Mesenchymal stem cell (in vitro differentiated cells and primary cell): Measurements from ENCODE around the gene KCNQ5.
A peak's percentile ranks its signal among the peaks of the same experiment; 100 is the strongest.

Experiments used
- DNase-seq: peaks from one replicate; pipeline ENCODE4 v3.0.0-alpha.2; 2013
- H2AFZ ChIP-seq: one replicate; pipeline ENCODE4 v1.6.1; 2013; ENCODE audit warnings: low read depth, mild to moderate bottlenecking, control low read depth, inconsistent platforms, low read length, moderate library complexity
- H2AK5ac ChIP-seq: 2 replicates; pipeline ENCODE4 v1.6.1; 2013; ENCODE audit warnings: low read length, moderate library complexity, mild to moderate bottlenecking, inconsistent platforms; ENCODE audit not compliant: severe bottlenecking
- H2BK120ac ChIP-seq: one replicate; pipeline ENCODE4 v1.6.1; 2013; ENCODE audit warnings: low read depth, mild to moderate bottlenecking, inconsistent platforms, low read length, moderate library complexity
- H2BK12ac ChIP-seq, 2 experiments: one replicate each; pipeline ENCODE4 v1.6.1; 2013; ENCODE audit warnings: inconsistent platforms in 2 of 2, low read length in 2 of 2, mild to moderate bottlenecking in 2 of 2, moderate library complexity in 2 of 2, control low read depth in 1 of 2
- H2BK15ac ChIP-seq: one replicate; pipeline ENCODE4 v1.6.1; 2013; ENCODE audit warnings: mild to moderate bottlenecking, low read depth, inconsistent platforms; ENCODE audit not compliant: poor library complexity, severe bottlenecking
- H2BK5ac ChIP-seq: 2 replicates; pipeline ENCODE4 v1.6.1; 2013; ENCODE audit warnings: low read depth, mild to moderate bottlenecking, low read length, control low read depth, inconsistent platforms; ENCODE audit not compliant: poor library complexity, severe bottlenecking
- H3K14ac ChIP-seq, 2 experiments: one replicate each; pipeline ENCODE4 v1.6.1; 2013; ENCODE audit warnings: inconsistent platforms in 2 of 2, low read length in 2 of 2, control low read depth in 1 of 2, mild to moderate bottlenecking in 1 of 2, moderate library complexity in 1 of 2
- H3K18ac ChIP-seq, 2 experiments: one replicate each; pipeline ENCODE4 v1.6.1; 2013; ENCODE audit warnings: inconsistent platforms in 2 of 2, low read length in 2 of 2, control low read depth in 1 of 2, low read depth in 1 of 2, mild to moderate bottlenecking in 1 of 2
- H3K23ac ChIP-seq, 2 experiments: one replicate each; pipeline ENCODE4 v1.6.1; 2013; ENCODE audit warnings: inconsistent platforms in 2 of 2, low read length in 2 of 2, mild to moderate bottlenecking in 2 of 2, moderate library complexity in 2 of 2, control low read depth in 1 of 2
- H3K27ac ChIP-seq: 2 replicates; pipeline ENCODE4 v1.5.1; 2013; ENCODE audit warnings: mild to moderate bottlenecking, moderate library complexity, low read length, control low read depth, inconsistent platforms; ENCODE audit not compliant: poor library complexity, severe bottlenecking
- H3K27me3 ChIP-seq, 2 experiments: 2 replicates each; pipeline versions ENCODE4 v1.6.1 to v1.7.0; 2013; ENCODE audit warnings: low read length in 2 of 2, mild to moderate bottlenecking in 2 of 2, moderate library complexity in 2 of 2, control low read depth in 1 of 2, inconsistent platforms in 1 of 2; ENCODE audit not compliant: control insufficient read depth in 1 of 2, insufficient read depth in 1 of 2
- H3K36me3 ChIP-seq, 2 experiments: 2 replicates each; pipeline versions ENCODE4 v1.6.1 to v1.7.0; 2013; ENCODE audit warnings: low read length in 2 of 2, control low read depth in 1 of 2, inconsistent platforms in 1 of 2, low read depth in 1 of 2, mild to moderate bottlenecking in 1 of 2; ENCODE audit not compliant: insufficient read depth in 2 of 2, control insufficient read depth in 1 of 2
- H3K4ac ChIP-seq, 2 experiments: one replicate each; pipeline ENCODE4 v1.6.1; 2013; ENCODE audit warnings: inconsistent platforms in 2 of 2, low read length in 2 of 2, mild to moderate bottlenecking in 2 of 2, moderate library complexity in 2 of 2, control low read depth in 1 of 2, low read depth in 1 of 2
- H3K4me1 ChIP-seq: 2 replicates; pipeline ENCODE4 v1.6.1; 2013; ENCODE audit warnings: low read depth, low read length, control low read depth; ENCODE audit not compliant: control insufficient read depth, insufficient read depth
- H3K4me2 ChIP-seq: 2 replicates; pipeline ENCODE4 v1.6.1; 2013; ENCODE audit warnings: low read length, mild to moderate bottlenecking, inconsistent platforms; ENCODE audit not compliant: poor library complexity, severe bottlenecking
- H3K4me3 ChIP-seq, 2 experiments: 2 replicates each; pipeline versions ENCODE4 v1.5.1 to v1.7.0; 2013; ENCODE audit warnings: low read length in 2 of 2, mild to moderate bottlenecking in 2 of 2, control low read depth in 1 of 2, low read depth in 1 of 2; ENCODE audit not compliant: insufficient read depth in 1 of 2
- H3K79me1 ChIP-seq: replicated peaks from 2 replicates; pipeline ENCODE4 v1.6.1; 2013; ENCODE audit warnings: mild to moderate bottlenecking, control low read depth, low read length, inconsistent platforms; ENCODE audit not compliant: poor library complexity, severe bottlenecking
- H3K9ac ChIP-seq: 2 replicates; pipeline ENCODE4 v1.7.0; 2013; ENCODE audit warnings: mild to moderate bottlenecking, low read length, moderate library complexity
- H3K9me3 ChIP-seq: 2 replicates; pipeline ENCODE4 v1.7.0; 2013; ENCODE audit warnings: mild to moderate bottlenecking, low read length; ENCODE audit not compliant: control insufficient read depth
- H4K8ac ChIP-seq: one replicate; pipeline ENCODE4 v1.6.1; 2013; ENCODE audit warnings: inconsistent platforms, mild to moderate bottlenecking, low read length, moderate library complexity
- H4K91ac ChIP-seq: one replicate; pipeline ENCODE4 v1.6.1; 2013; ENCODE audit warnings: mild to moderate bottlenecking, low read length, inconsistent platforms
- WGBS: methylation state at CpG from one replicate; pipeline ENCODE4 v1.1.7; 2013; ENCODE audit warnings: mixed read lengths; 5-methylcytosine and 5-hydroxymethylcytosine counted together

KCNQ5 gene

GRCh38 chr6:73121421-73121993, 499.6 kb downstream of the KCNQ5 start:
- no peak overlapping the region for H3K4me3 ChIP-seq

GRCh38 chr6:73123632-73124329, 501.9 kb downstream of the KCNQ5 start:
- H3K9ac ChIP-seq: no peak overlapping the region
- WGBS: 67% methylated on average over 1 of the region's 2 CpGs
- no peak overlapping the region for H2BK12ac ChIP-seq

More at GRCh38 chr6:73121421-73121993, 499.6 kb downstream of the KCNQ5 start:
- no peak overlapping the region for H3K27ac ChIP-seq
- WGBS: 51% methylated on average over 3 of the region's 4 CpGs
- H3K79me1 ChIP-seq: no peaks in the 10 kb centered on the region
- no peak overlapping the region for H2AK5ac ChIP-seq
- no peak overlapping the region for H2BK120ac ChIP-seq
- H2BK12ac ChIP-seq: no peak overlapping the region
- no peak overlapping the region for H3K23ac ChIP-seq
- no peaks in the 10 kb centered on the region for H3K9me3 ChIP-seq
- no peak overlapping the region for H3K4me2 ChIP-seq
- no peaks in the 10 kb centered on the region for H3K36me3 ChIP-seq
- H3K9ac ChIP-seq: no peak overlapping the region
- H2AFZ ChIP-seq: no peak overlapping the region
- H3K4me1 ChIP-seq: no peaks in the 10 kb centered on the region
- no peak overlapping the region for H3K4ac ChIP-seq
- DNase-seq: peak; percentile 45
- no peak overlapping the region for H4K8ac ChIP-seq
- no peak overlapping the region for H3K18ac ChIP-seq
- H2BK15ac ChIP-seq: no peak overlapping the region
- H2BK5ac ChIP-seq: no peak overlapping the region
- H4K91ac ChIP-seq: no peak overlapping the region
- H3K14ac ChIP-seq: no peak overlapping the region
- peaks cover 0 to 15% of the 10 kb centered on the region in 2 experiments for H3K27me3 ChIP-seq

GRCh38 chr6:73129653-73130443, 508.0 kb downstream of the KCNQ5 start:
- Histone ChIP-seq H2AFZ (no peak overlapping the region), H3K9ac (no peak overlapping the region), H2BK15ac (no peak overlapping the region), H3K4ac (no peak overlapping the region), H2BK12ac (no peak overlapping the region), H2BK5ac (no peak overlapping the region), H3K4me3 (no peak overlapping the region), H3K27ac (no peak overlapping the region), H3K4me1 (no peaks in the 10 kb centered on the region), H3K23ac (no peak overlapping the region), H2BK120ac (no peak overlapping the region), H3K4me2 (no peak overlapping the region), H3K36me3 (no peaks in the 10 kb centered on the region), H2AK5ac (no peak overlapping the region), H3K9me3 (no peaks in the 10 kb centered on the region), H3K79me1 (no peaks in the 10 kb centered on the region), H4K91ac (no peak overlapping the region), H3K18ac (no peak overlapping the region), H3K27me3 (peaks cover 0 to 23% of the 10 kb centered on the region in 2 experiments), H3K14ac (no peak overlapping the region), H4K8ac (no peak overlapping the region)
- DNase-seq: peak; percentile 63
- WGBS: 33% methylated on average over 12 of the region's 14 CpGs

More at GRCh38 chr6:73123632-73124329, 501.9 kb downstream of the KCNQ5 start:
- no peak overlapping the region for H3K27ac ChIP-seq
- no peak for DNase-seq
- H3K27me3 ChIP-seq: peaks cover 0 to 26% of the 10 kb centered on the region in 2 experiments
- no peak overlapping the region for H2BK120ac ChIP-seq
- H4K8ac ChIP-seq: no peak overlapping the region
- no peak overlapping the region for H2BK5ac ChIP-seq
- H3K9me3 ChIP-seq: no peaks in the 10 kb centered on the region
- H3K23ac ChIP-seq: no peak overlapping the region
- no peak overlapping the region for H3K4ac ChIP-seq
- H3K4me1 ChIP-seq: no peaks in the 10 kb centered on the region
- no peak overlapping the region for H4K91ac ChIP-seq
- H3K79me1 ChIP-seq: no peaks in the 10 kb centered on the region
- H3K4me3 ChIP-seq: no peak overlapping the region
- no peak overlapping the region for H2BK15ac ChIP-seq
- no peak overlapping the region for H3K14ac ChIP-seq
- no peak overlapping the region for H3K4me2 ChIP-seq
- no peaks in the 10 kb centered on the region for H3K36me3 ChIP-seq
- H2AK5ac ChIP-seq: no peak overlapping the region
- no peak overlapping the region for H3K18ac ChIP-seq
- no peak overlapping the region for H2AFZ ChIP-seq

GRCh38 chr6:73131706-73132105, 509.8 kb downstream of the KCNQ5 start:
- H2BK5ac ChIP-seq: no peak overlapping the region
- no peak overlapping the region for H3K4ac ChIP-seq
- no peak overlapping the region for H3K4me2 ChIP-seq
- DNase-seq: peak; percentile 32
- H3K79me1 ChIP-seq: no peaks in the 10 kb centered on the region
- H3K9me3 ChIP-seq: no peaks in the 10 kb centered on the region
- H4K91ac ChIP-seq: no peak overlapping the region
- no peak overlapping the region for H3K14ac ChIP-seq
- no peak overlapping the region for H4K8ac ChIP-seq
- no peak overlapping the region for H3K27ac ChIP-seq
- H2AFZ ChIP-seq: no peak overlapping the region
- no peak overlapping the region for H2AK5ac ChIP-seq
- no peak overlapping the region for H2BK15ac ChIP-seq
- no peaks in the 10 kb centered on the region for H3K4me1 ChIP-seq
- peaks cover 0 to 20% of the 10 kb centered on the region in 2 experiments for H3K27me3 ChIP-seq
- no peak overlapping the region for H2BK12ac ChIP-seq
- no peak overlapping the region for H2BK120ac ChIP-seq
- H3K36me3 ChIP-seq: no peaks in the 10 kb centered on the region
- H3K9ac ChIP-seq: no peak overlapping the region
- WGBS: 23% methylated on average over 2 of the region's 4 CpGs
- H3K23ac ChIP-seq: no peak overlapping the region
- no peak overlapping the region for H3K18ac ChIP-seq
- H3K4me3 ChIP-seq: no peak overlapping the region
